Epithelial cell of proximal tubule (primary cell): ENCODE measurements around the gene SEMA5A. TPM values are rescaled to one million over a fixed set of nuclear protein-coding genes. Genes with fewer than 3 reads are reported as not detected.

ENCODE experiments used
- DNase-seq: peaks from one replicate; pipeline ENCODE4 v3.0.0-alpha.2; 2011; ENCODE audit warnings: low read depth
- H3K4me3 ChIP-seq: 2 replicates; pipeline ENCODE4 v1.5.1; 2011; ENCODE audit warnings: low read depth, mild to moderate bottlenecking, low read length
- total RNA-seq: library from RNA; depleted of rRNA; stranded (reverse); fragments of >200 nt; gene quantifications from 2 replicates; pipeline ENCODE4 v1.2.3, GENCODE V29; 2015
- TF ChIP-seq, protein P1 (sequence below): conservative IDR thresholded peaks from 2 replicates; pipeline ENCODE4 v1.5.1; 2012; ENCODE audit warnings: low read depth, mild to moderate bottlenecking, low read length

SEMA5A gene
- total RNA-seq, 1 donor from 2014 or later, result 4.0 TPM

DNA sequence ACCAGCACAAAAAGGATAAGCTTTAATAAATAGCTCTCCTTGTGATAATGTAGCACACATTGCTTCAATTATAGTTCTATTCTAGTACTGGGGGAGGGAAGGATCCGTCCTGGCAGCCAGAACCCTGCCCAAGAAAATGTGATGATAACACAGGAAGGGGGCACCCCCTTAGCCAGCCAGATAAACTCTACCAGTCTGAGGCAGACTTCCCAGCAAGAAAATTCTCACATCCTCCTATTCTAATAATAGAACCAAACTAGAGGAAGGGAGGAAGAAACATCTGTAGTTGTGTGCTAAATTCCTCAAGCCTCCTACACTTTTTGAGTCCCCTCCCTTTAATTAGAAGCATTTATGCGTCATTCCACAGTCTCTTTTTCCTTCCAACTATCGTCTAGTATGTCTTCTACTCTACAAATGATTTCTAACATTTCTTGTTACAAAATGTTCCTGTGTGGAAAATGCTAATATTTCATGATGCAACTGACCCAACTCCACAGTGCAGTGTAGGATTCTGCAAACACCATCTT, 261.0 kb downstream of the SEMA5A start:
- TF ChIP-seq, protein P1, sequence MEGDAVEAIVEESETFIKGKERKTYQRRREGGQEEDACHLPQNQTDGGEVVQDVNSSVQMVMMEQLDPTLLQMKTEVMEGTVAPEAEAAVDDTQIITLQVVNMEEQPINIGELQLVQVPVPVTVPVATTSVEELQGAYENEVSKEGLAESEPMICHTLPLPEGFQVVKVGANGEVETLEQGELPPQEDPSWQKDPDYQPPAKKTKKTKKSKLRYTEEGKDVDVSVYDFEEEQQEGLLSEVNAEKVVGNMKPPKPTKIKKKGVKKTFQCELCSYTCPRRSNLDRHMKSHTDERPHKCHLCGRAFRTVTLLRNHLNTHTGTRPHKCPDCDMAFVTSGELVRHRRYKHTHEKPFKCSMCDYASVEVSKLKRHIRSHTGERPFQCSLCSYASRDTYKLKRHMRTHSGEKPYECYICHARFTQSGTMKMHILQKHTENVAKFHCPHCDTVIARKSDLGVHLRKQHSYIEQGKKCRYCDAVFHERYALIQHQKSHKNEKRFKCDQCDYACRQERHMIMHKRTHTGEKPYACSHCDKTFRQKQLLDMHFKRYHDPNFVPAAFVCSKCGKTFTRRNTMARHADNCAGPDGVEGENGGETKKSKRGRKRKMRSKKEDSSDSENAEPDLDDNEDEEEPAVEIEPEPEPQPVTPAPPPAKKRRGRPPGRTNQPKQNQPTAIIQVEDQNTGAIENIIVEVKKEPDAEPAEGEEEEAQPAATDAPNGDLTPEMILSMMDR, result no peak
- no peak overlapping the region for H3K4me3 ChIP-seq
- no peak for DNase-seq

DNA sequence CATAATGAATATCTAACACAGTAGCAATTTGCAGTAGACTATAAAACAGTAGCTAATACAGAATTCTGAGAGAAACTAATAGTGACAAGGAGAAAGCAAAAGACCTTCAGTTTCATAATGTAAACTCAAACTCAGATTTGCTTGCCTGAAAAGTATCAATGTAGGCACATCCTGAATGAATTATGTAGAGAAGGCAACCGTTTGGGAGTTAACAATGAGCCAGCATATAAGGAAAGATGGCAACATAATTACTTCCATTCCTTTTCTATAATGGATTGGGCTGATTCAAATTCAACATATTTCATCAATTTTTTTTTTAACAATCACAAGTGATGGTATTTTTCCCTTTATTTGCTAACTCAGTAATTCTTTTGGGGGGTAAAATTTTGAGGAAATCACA, 261.6 kb downstream of the SEMA5A start:
- DNase-seq, result no peak
- TF ChIP-seq, protein P1, result no peak
- H3K4me3 ChIP-seq, result no peak overlapping the region

DNA sequence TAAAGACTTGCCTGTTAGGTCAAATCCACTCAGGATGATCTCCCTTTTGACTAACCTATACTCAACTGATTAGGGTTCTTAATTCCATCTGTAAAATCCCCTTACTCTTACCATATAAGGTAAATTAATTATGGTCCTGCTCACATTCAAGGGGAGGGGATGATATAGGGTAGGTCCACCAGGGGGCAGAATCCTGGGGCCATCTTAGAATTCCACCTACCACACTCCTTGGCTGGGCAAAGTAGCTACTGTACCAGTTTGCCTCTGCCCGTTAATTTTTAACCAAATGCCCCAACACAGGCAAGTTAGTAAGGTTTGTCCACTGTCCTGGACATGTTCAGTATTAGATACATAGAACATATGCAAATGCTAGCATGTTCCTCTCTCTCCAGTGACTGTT, 262.4 kb downstream of the SEMA5A start:
- DNase-seq, result no peak
- no peak overlapping the region for H3K4me3 ChIP-seq
- TF ChIP-seq, protein P1, result peak; percentile 44

DNA sequence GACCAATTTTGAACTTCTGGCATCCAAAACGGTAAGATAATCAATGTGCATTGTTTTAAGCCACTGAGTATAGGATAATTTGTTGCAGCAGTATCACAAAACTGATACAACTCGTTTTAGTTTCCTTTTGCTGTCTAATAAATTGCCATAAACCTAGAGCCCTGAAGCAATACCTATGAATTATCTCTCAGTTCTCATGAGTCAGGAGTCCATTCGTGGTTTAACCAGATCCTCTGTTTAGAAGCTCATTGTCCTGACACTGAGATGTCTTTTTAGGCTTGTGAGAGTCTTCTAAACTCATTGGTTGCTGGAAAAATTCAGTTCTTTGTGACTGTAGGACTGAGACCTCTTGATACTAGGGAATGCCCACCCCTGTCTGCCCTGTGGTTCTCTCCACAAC, 262.9 kb downstream of the SEMA5A start:
- TF ChIP-seq, protein P1, result no peak
- DNase-seq, result no peak
- no peak overlapping the region for H3K4me3 ChIP-seq

DNA sequence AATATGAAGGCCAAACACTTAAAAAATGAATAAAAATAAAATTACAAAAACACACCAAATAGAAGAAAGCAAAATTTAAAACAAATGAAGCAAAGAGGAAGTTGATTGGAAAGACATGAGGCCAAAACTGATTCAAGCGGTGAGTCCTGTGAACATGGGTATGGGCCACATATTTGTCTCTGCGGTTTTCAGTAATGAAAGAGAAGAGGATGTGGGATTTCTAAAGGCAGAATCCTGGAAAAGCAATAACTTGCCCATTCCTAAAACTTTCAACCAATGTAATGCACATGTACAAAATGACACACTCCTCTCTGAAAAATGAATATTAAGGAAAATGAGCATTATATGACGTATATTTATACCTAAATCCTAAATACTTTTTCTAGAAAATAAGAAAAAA, 263.7 kb downstream of the SEMA5A start:
- TF ChIP-seq, protein P1, result no peak
- no peak for DNase-seq
- H3K4me3 ChIP-seq, result no peak overlapping the region

DNA sequence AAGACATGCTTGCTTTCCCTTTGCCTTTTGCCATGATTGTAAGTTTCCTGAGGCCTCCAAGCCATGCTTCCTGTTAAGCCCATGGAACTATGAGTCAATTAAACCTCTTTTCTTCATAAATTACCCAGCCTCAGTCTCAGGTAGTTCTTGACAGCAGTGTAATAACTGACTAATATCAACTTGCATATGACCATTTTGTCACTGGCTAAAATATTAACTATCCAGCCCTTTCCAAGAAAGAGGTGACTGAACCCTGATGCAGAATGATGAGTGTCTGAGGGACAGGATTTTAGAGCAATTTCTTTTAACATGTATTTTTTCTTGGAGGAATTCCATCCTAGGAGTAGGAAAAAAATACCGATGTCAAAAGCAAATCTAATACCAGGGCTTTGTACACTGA, 266.1 kb downstream of the SEMA5A start:
- TF ChIP-seq, protein P1, result no peak
- no peak overlapping the region for H3K4me3 ChIP-seq
- no peak for DNase-seq

DNA sequence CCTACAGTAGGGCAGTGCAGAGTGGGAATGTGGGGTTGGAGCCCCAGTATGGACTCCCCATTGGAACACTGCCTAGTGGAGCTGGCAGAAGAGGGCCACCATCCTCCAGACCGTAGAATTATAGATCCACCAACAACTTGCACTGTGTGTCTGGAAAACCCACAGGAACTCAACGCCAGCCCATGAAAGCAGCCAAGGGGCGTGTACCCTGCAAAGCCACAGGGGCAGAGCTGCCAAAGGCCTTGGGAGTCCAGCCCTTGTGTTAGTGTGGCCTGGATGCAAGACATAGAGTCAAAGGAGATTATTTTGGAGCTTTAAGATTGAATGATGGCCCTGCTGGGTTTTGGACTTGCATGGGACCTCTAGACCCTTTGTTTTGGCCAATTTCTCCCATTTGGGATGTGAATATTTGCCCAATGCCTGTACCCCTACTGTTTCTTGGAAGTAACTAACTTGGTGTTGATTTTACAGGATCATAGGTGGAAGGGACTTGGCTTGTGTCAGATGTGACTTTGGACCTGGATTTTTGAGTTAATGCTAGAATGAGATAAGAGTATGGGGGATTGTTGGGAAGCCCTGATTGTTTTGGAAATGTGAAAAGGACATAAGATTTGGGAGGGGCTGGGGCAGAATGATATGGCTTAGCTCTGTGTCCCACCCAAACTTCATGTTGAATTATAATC, 266.8 kb downstream of the SEMA5A start:
- DNase-seq, result no peak
- H3K4me3 ChIP-seq, result no peak overlapping the region
- TF ChIP-seq, protein P1, result no peak
